Transverse colon (tissue), 4 donors: ENCODE measurements around the gene ANXA6. TPM values are rescaled to one million over a fixed set of nuclear protein-coding genes. Genes with fewer than 3 reads are reported as not detected.

Experiments
- DNase-seq: peaks from one replicate; pipeline ENCODE4 v3.0.0-alpha.2; 2019
- H3K27ac ChIP-seq, 4 donors: fragments of 200-600 bp; sonication (generic); 2 replicates each; pipeline ENCODE4 v1.5.1; 2016 to 2018; ENCODE audit warnings: inconsistent platforms in 4 of 4
- H3K27me3 ChIP-seq: fragments of 200-600 bp; sonication (generic); 2 replicates; pipeline ENCODE4 v1.5.1; 2017; ENCODE audit warnings: inconsistent platforms
- H3K36me3 ChIP-seq, 4 donors: fragments of 200-600 bp; sonication (generic); 2 replicates each; pipeline ENCODE4 v1.5.1; 2017 to 2019; ENCODE audit warnings: inconsistent platforms in 4 of 4
- H3K4me1 ChIP-seq, 4 donors: fragments of 200-600 bp; sonication (generic); 2 replicates each; pipeline ENCODE4 v1.5.1; 2017 to 2020; ENCODE audit warnings: inconsistent platforms in 4 of 4
- H3K4me3 ChIP-seq, 4 donors: fragments of 200-600 bp; sonication (generic); 1 replicate in 1 of 4; 2 replicates in 3 of 4; pipeline versions ENCODE4 v1.5.1 to v1.6.1; 2017 to 2019; ENCODE audit warnings: inconsistent platforms in 4 of 4
- H3K9me3 ChIP-seq, 2 donors: fragments of 200-600 bp; sonication (generic); 2 replicates each; pipeline ENCODE4 v1.5.1; 2017 to 2019; ENCODE audit warnings: inconsistent platforms in 2 of 2
- EP300 ChIP-seq: sonication (generic); formaldehyde crosslinking; IDR thresholded peaks from one replicate; pipeline ENCODE4 v1.6.1; 2017; ENCODE audit warnings: antibody characterized with exemption, low read depth
- POLR2A ChIP-seq: fragments of 450-650 bp; IDR thresholded peaks from one replicate; pipeline ENCODE4 v1.6.1; 2016; ENCODE audit warnings: antibody characterized with exemption, mild to moderate bottlenecking, moderate library complexity
- POLR2AphosphoS5 ChIP-seq, 3 donors: sonication (generic); formaldehyde crosslinking; IDR thresholded peaks; one replicate each; pipeline ENCODE4 v1.6.1; 2016; ENCODE audit warnings: antibody characterized with exemption in 3 of 3
- WGBS, 2 donors: methylation state at CpG; one replicate each; pipeline ENCODE4 v1.1.5; 2018; ENCODE audit warnings: low coverage in 1 of 2; 5-methylcytosine and 5-hydroxymethylcytosine counted together
- in situ Hi-C, 4 donors: fragments of 200-750 bp; cut with MboI; loops; one replicate each; pipeline versions ENCODE4 v1.15.0 to v1.15.1; 2017; ENCODE audit warnings: low sequenced_read_pairs in 3 of 4, low pct_ligation_motif_present in 1 of 4, low pct_unique_long_range_greater_than_20kb in 1 of 4
- intact Hi-C: fragments of 100-400 bp; cut with DNase I; formaldehyde crosslinking; loops from one replicate; pipeline ENCODE4 v1.15.1; 2023; ENCODE audit warnings: low total_unique reads
- total RNA-seq, 4 donors: library from RNA; depleted of rRNA; stranded (reverse); fragments of >200 nt; gene quantifications; one replicate each; pipeline ENCODE4 v1.1.0, GENCODE V29; 2016
- TF ChIP-seq, protein P1 (sequence below), 5 experiments: fragments of 200-600 bp in 3 of 5; fragments of 450-650 bp in 2 of 5; sonication (generic) in 3 of 5; IDR thresholded peaks; 1 replicate in 2 of 5; 2 replicates in 3 of 5; pipeline ENCODE4 v1.5.1; 2016 to 2017; ENCODE audit warnings: antibody characterized with exemption in 5 of 5, inconsistent platforms in 3 of 5, mild to moderate bottlenecking in 2 of 5, moderate library complexity in 1 of 5

Gene ANXA6
- total RNA-seq, 4 donors from 2014 or later, result 19.1 to 79.0 (median 55.3) TPM

DNA sequence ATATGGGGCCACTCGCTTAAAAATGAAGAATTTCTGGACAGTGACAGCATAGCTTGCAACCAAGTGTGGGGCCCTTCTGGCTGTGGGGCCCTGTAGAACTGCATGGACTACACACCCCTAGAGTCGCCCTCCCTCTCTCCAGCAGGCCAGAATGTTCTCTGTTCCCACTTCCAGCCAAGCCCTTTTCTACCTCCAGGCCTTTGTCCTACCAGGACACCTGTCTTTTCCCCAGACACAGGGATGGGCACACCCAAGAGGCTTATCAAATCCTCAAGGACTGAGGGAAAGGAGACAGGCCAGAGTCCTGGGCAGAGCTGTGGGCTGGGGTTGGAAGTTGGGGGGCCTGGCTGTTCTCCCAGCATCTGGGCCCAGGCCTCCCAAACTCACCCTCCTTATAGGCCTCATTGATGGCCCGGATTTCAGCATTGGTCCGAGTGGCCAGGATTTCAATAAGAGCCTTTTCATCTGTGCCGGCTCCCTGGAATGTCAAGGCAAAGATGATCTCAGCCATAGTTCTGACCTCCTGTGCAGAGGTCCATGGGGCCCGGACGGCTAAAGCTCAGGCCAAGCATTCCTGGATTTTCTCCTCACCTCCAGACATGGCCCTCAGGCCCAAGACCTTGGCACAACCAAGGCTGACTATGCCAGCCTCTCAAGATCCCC, 38.5 kb downstream of the ANXA6 start:
- Histone ChIP-seq H3K9me3 (no peaks in the 10 kb centered on the region), H3K36me3 (peaks cover 0 to 16% (median 5%) of the 10 kb centered on the region in 4 donors), H3K4me3 (no peak overlapping the region), H3K4me1 (peaks cover 0 to 7% (median 2%) of the 10 kb centered on the region in 4 donors), H3K27me3 (no peaks in the 10 kb centered on the region), H3K27ac (no peak overlapping the region)
- in situ Hi-C loops, result loop anchor here (5.0 to 10.0 kb wide), 2 partner anchors 64 to 67 kb away; no protein-coding TSS in a partner anchor
- intact Hi-C loops, result no loop called here
- TF ChIP-seq, protein P1, sequence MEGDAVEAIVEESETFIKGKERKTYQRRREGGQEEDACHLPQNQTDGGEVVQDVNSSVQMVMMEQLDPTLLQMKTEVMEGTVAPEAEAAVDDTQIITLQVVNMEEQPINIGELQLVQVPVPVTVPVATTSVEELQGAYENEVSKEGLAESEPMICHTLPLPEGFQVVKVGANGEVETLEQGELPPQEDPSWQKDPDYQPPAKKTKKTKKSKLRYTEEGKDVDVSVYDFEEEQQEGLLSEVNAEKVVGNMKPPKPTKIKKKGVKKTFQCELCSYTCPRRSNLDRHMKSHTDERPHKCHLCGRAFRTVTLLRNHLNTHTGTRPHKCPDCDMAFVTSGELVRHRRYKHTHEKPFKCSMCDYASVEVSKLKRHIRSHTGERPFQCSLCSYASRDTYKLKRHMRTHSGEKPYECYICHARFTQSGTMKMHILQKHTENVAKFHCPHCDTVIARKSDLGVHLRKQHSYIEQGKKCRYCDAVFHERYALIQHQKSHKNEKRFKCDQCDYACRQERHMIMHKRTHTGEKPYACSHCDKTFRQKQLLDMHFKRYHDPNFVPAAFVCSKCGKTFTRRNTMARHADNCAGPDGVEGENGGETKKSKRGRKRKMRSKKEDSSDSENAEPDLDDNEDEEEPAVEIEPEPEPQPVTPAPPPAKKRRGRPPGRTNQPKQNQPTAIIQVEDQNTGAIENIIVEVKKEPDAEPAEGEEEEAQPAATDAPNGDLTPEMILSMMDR (IDR thresholded peaks at IDR 0.05), result no peak
- no peak for TF ChIP-seq EP300
- TF ChIP-seq POLR2A, result no peak
- no peak for TF ChIP-seq POLR2AphosphoS5 (IDR thresholded peaks at IDR 0.05)
- WGBS, 2 donors, result 83 to 92% methylated on average over 1 to 7 of the region's 7 CpGs
- DNase-seq, result no peak

DNA sequence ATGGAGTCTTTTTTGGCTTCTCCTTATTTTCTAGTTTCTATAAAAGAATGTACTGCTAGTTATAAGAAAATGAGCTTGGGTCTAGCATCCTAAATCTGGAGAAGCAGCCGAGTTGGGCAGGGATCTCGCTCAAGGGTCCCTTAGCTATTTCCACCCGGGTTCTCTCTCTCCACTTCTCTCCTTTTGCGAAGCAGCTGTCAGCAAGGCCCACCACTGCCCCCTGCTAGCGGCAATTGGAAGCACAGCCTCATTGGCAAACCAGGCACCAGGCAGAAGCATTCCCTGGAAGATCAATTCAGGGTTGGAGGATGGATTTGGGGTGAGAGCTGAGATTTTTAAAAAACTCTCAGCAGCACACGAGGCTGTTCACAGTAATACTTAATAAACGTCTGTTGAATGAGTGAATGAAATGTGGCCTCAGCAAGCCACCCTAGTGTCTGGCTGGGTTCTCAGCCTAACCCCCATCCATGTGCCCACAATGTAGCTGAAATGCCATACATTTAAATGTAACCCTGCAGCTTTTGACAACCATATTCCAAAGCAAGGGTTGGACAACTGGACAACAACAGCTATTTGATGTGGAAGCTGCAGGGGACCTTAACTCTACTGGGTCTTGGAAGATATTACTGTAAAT, 42.2 kb downstream of the ANXA6 start:
- H3K36me3 ChIP-seq, result peaks cover 0 to 4% (median 0%) of the 10 kb centered on the region in 4 donors
- in situ Hi-C loops, result loop anchor here (5.0 to 10.0 kb wide), 2 partner anchors 61 to 63 kb away; no protein-coding TSS in a partner anchor
- 4% methylated on average over 7 of the region's 7 CpGs; no CpG with 5 or more reads in 1 of the 2 donors for WGBS, 2 donors

DNA sequence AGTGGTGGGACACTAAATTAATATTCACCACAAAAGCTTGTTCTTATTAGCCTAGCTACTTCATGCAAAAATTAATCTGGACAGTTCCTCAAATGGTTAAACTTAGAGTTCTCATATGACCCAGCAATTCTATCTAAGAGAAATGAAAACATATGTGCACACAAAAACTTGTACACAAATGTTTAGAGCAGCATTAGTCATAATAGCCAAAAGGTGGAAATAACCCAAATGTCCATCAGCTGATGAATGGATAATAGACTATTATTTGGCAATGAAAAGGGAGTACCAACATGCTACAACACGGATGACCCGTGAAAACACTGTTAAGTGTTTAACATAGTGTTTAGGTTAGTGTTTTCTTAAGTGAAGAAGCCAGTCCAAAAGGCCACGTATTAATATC, 43.9 kb downstream of the ANXA6 start:
- Histone ChIP-seq H3K9me3 (no peaks in the 10 kb centered on the region), H3K36me3 (peaks cover 0 to 4% (median 0%) of the 10 kb centered on the region in 4 donors), H3K27me3 (no peaks in the 10 kb centered on the region), H3K4me3 (no peak overlapping the region), H3K27ac (no peak overlapping the region), H3K4me1 (peaks cover under 1 to 34% (median 8%) of the 10 kb centered on the region in 4 donors)
- 67 to 80% methylated on average over 3 of the region's 3 CpGs for WGBS, 2 donors
- no peak for DNase-seq
- in situ Hi-C loops (loop anchor here in 1 of 4 donors (10.0 kb wide), 1 partner anchor 59 kb away; no protein-coding TSS in a partner anchor), intact Hi-C loops (loop anchor here (2.0 kb wide), 1 partner anchor 63 kb away; no protein-coding TSS in a partner anchor)
- TF ChIP-seq POLR2A, result no peak
- TF ChIP-seq, protein P1 (IDR thresholded peaks at IDR 0.05), result no peak
- no peak for TF ChIP-seq EP300
- no peak for TF ChIP-seq POLR2AphosphoS5 (IDR thresholded peaks at IDR 0.05)

More for the DNA sequence above, 42.2 kb downstream of the ANXA6 start:
- DNase-seq, result peak; percentile 84
- Histone ChIP-seq H3K4me3 (no peak overlapping the region), H3K9me3 (no peaks in the 10 kb centered on the region), H3K4me1 (peaks cover 0 to 17% (median 2%) of the 10 kb centered on the region in 4 donors), H3K27me3 (no peaks in the 10 kb centered on the region), H3K27ac (peak overlapping the region in 1 of 4 donors; percentile 17)
- intact Hi-C loops, result loop anchor here (2.0 kb wide), 1 partner anchor 65 kb away; no protein-coding TSS in a partner anchor
- TF ChIP-seq EP300, result no peak
- TF ChIP-seq, protein P1 (IDR thresholded peaks at IDR 0.05), result peak; percentile 95 to 97 (median 96)

DNA sequence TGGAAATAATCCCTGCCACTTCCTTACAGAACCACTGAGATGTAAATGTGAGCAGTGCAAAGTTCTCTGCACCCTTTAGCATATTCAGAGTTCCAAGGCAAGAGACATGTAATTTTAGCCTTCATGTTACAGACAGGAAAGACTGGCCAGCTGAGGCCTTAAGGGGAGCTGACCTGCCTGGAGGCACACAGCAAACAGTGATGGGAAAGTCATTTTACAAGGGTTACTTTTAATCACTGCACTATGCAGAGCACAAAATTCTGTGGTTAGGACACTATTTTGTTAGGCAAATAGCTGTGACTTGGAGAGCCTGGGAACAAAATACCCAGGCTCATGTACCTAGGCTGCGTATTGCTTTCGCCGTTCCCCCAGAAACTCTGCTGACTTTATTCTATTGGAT, 46.6 kb downstream of the ANXA6 start:
- H3K4me1 ChIP-seq, result peaks cover 25 to 58% (median 31%) of the 10 kb centered on the region in 4 donors
- no peak overlapping the region for H3K4me3 ChIP-seq
- no peak for TF ChIP-seq POLR2A
- TF ChIP-seq EP300, result no peak
- TF ChIP-seq, protein P1 (IDR thresholded peaks at IDR 0.05), result no peak
- TF ChIP-seq POLR2AphosphoS5 (IDR thresholded peaks at IDR 0.05), result no peak
- no peaks in the 10 kb centered on the region for H3K36me3 ChIP-seq
- no peaks in the 10 kb centered on the region for H3K9me3 ChIP-seq
- no peak for DNase-seq
- 82 to 89% methylated on average over 2 to 3 of the region's 3 CpGs for WGBS, 2 donors
- in situ Hi-C loops, result loop anchor here in 1 of 4 donors (10.0 kb wide), 1 partner anchor 56 kb away; no protein-coding TSS in a partner anchor
- H3K27ac ChIP-seq, result peak overlapping the region in 1 of 4 donors; percentile 81
- intact Hi-C loops, result no loop called here
- no peaks in the 10 kb centered on the region for H3K27me3 ChIP-seq
